Naive B cell (primary cell): Measurements from ENCODE around the gene PITPNC1. TPM values are rescaled to one million over a fixed set of nuclear protein-coding genes. Genes with fewer than 3 reads are reported as not detected.
A peak's percentile ranks its signal among the peaks of the same experiment; 100 is the strongest.

Source experiments
- ATAC-seq, 2 donors: fragments of 150-1000 bp; cut with Tn5 transposase; 2 replicates each; pipeline ENCODE4 v1.10.0; 2021; ENCODE audit warnings: low read depth in 2 of 2, mild to moderate bottlenecking in 2 of 2, moderate library complexity in 2 of 2
- DNase-seq: peaks from one replicate; pipeline ENCODE4 v3.0.0; 2022
- H3K27ac Mint-ChIP-seq, 6 donors: one replicate each; pipeline ENCODE4 v1.8.0; 2020 to 2022; ENCODE audit warnings: mild to moderate bottlenecking in 6 of 6, mixed read lengths in 6 of 6, moderate library complexity in 5 of 6, inconsistent platforms in 2 of 6
- H3K27me3 Mint-ChIP-seq, 3 donors: one replicate each; pipeline ENCODE4 v1.8.0; 2021 to 2022; ENCODE audit warnings: mixed read lengths in 3 of 3, mild to moderate bottlenecking in 1 of 3
- H3K36me3 Mint-ChIP-seq, 2 donors: one replicate each; pipeline ENCODE4 v1.8.0; 2020 to 2022; ENCODE audit warnings: mixed read lengths in 2 of 2, inconsistent platforms in 1 of 2, mild to moderate bottlenecking in 1 of 2
- H3K4me1 Mint-ChIP-seq, 3 donors: one replicate each; pipeline ENCODE4 v1.8.0; 2020 to 2022; ENCODE audit warnings: mixed read lengths in 3 of 3, inconsistent platforms in 1 of 3, mild to moderate bottlenecking in 1 of 3, moderate library complexity in 1 of 3
- H3K4me3 Mint-ChIP-seq, 8 donors: one replicate each; pipeline ENCODE4 v1.8.0; 2020 to 2022; ENCODE audit warnings: mild to moderate bottlenecking in 8 of 8, mixed read lengths in 8 of 8, moderate library complexity in 8 of 8, inconsistent platforms in 2 of 8
- H3K9me3 Mint-ChIP-seq, 7 donors: one replicate each; pipeline ENCODE4 v1.8.0; 2020 to 2022; ENCODE audit warnings: mixed read lengths in 7 of 7, mild to moderate bottlenecking in 5 of 7, inconsistent platforms in 2 of 7, moderate library complexity in 1 of 7
- polyA plus RNA-seq, 6 donors: library from polyadenylated mRNA; unstranded; fragments of 300-500 nt; fragmentation: Illumina TruSeq; gene quantifications; one replicate each; pipeline ENCODE4 v1.2.3, GENCODE V29; 2021; ENCODE audit warnings: low read depth in 6 of 6

Gene PITPNC1
- polyA plus RNA-seq, 6 donors from 2014 or later = 7.2 to 14.5 (median 12.3) TPM

- no peak for DNase-seq
- H3K4me3 Mint-ChIP-seq = no peak overlapping the region
These were observed 58.0 kb downstream of the PITPNC1 start for GRCh38 chr17:67435122-67435521.

GRCh38 chr17:67435786-67436185 lies 58.7 kb downstream of the PITPNC1 start:
- H3K27me3 Mint-ChIP-seq = no peaks in the 10 kb centered on the region
- DNase-seq = no peak
- no peaks in the 10 kb centered on the region for H3K36me3 Mint-ChIP-seq
- H3K27ac Mint-ChIP-seq = no peak overlapping the region
- H3K4me3 Mint-ChIP-seq = no peak overlapping the region
- H3K9me3 Mint-ChIP-seq = no peaks in the 10 kb centered on the region
- peaks cover 6 to 19% (median 10%) of the 10 kb centered on the region in 3 donors for H3K4me1 Mint-ChIP-seq
- no peak for ATAC-seq

More at GRCh38 chr17:67435122-67435521, 58.0 kb downstream of the PITPNC1 start:
- Mint-ChIP-seq H3K27me3 (no peaks in the 10 kb centered on the region), H3K4me1 (peaks cover 6 to 19% (median 10%) of the 10 kb centered on the region in 3 donors), H3K27ac (no peak overlapping the region), H3K36me3 (no peaks in the 10 kb centered on the region), H3K9me3 (no peaks in the 10 kb centered on the region)
- no peak for ATAC-seq

- peak overlapping the region in 1 of 6 donors; percentile 22 for H3K27ac Mint-ChIP-seq
- DNase-seq (no peak), ATAC-seq (no peak)
- H3K36me3 Mint-ChIP-seq = no peaks in the 10 kb centered on the region
- no peak overlapping the region for H3K4me3 Mint-ChIP-seq
- H3K27me3 Mint-ChIP-seq = no peaks in the 10 kb centered on the region
- peaks cover 9 to 22% (median 10%) of the 10 kb centered on the region in 3 donors for H3K4me1 Mint-ChIP-seq
- H3K9me3 Mint-ChIP-seq = no peaks in the 10 kb centered on the region
These were observed 59.2 kb downstream of the PITPNC1 start for GRCh38 chr17:67436233-67436632.

GRCh38 chr17:67438667-67439066 lies 61.6 kb downstream of the PITPNC1 start:
- H3K27ac Mint-ChIP-seq = peak overlapping the region in 2 of 6 donors; percentile 16 to 21
- no peak for ATAC-seq
- no peaks in the 10 kb centered on the region for H3K27me3 Mint-ChIP-seq
- no peaks in the 10 kb centered on the region for H3K9me3 Mint-ChIP-seq
- DNase-seq = no peak
- H3K4me1 Mint-ChIP-seq = peaks cover 10 to 12% (median 11%) of the 10 kb centered on the region in 3 donors
- no peaks in the 10 kb centered on the region for H3K36me3 Mint-ChIP-seq
- H3K4me3 Mint-ChIP-seq = no peak overlapping the region

- H3K9me3 Mint-ChIP-seq = no peaks in the 10 kb centered on the region
- H3K27me3 Mint-ChIP-seq = no peaks in the 10 kb centered on the region
- no peak overlapping the region for H3K4me3 Mint-ChIP-seq
- ATAC-seq = no peak
- no peak overlapping the region for H3K27ac Mint-ChIP-seq
- no peak for DNase-seq
- no peaks in the 10 kb centered on the region for H3K36me3 Mint-ChIP-seq
- peaks cover 6 to 7% (median 7%) of the 10 kb centered on the region in 3 donors for H3K4me1 Mint-ChIP-seq
These were observed 62.2 kb downstream of the PITPNC1 start for GRCh38 chr17:67439269-67439668.

GRCh38 chr17:67440277-67441051 lies 63.4 kb downstream of the PITPNC1 start:
- DNase-seq (no peak), ATAC-seq (no peak)
- no peaks in the 10 kb centered on the region for H3K36me3 Mint-ChIP-seq
- H3K4me3 Mint-ChIP-seq = no peak overlapping the region
- peaks cover 3 to 7% (median 6%) of the 10 kb centered on the region in 3 donors for H3K4me1 Mint-ChIP-seq
- no peaks in the 10 kb centered on the region for H3K27me3 Mint-ChIP-seq
- no peaks in the 10 kb centered on the region for H3K9me3 Mint-ChIP-seq
- H3K27ac Mint-ChIP-seq = no peak overlapping the region

- ATAC-seq (no peak), DNase-seq (no peak)
- Mint-ChIP-seq H3K27me3 (no peaks in the 10 kb centered on the region), H3K4me3 (no peak overlapping the region), H3K4me1 (peaks cover 3 to 7% (median 6%) of the 10 kb centered on the region in 3 donors), H3K36me3 (no peaks in the 10 kb centered on the region), H3K9me3 (no peaks in the 10 kb centered on the region), H3K27ac (peak overlapping the region in 2 of 6 donors; percentile 1 to 22)
These were observed 64.2 kb downstream of the PITPNC1 start for GRCh38 chr17:67441052-67441895.

- Mint-ChIP-seq H3K27me3 (no peaks in the 10 kb centered on the region), H3K4me1 (peaks cover 3 to 7% (median 6%) of the 10 kb centered on the region in 3 donors), H3K27ac (no peak overlapping the region), H3K4me3 (no peak overlapping the region), H3K36me3 (no peaks in the 10 kb centered on the region), H3K9me3 (no peaks in the 10 kb centered on the region)
- DNase-seq (no peak), ATAC-seq (no peak)
These were observed 64.8 kb downstream of the PITPNC1 start for GRCh38 chr17:67441896-67442219.

- no peaks in the 10 kb centered on the region for H3K27me3 Mint-ChIP-seq
- no peaks in the 10 kb centered on the region for H3K9me3 Mint-ChIP-seq
- no peak for ATAC-seq
- no peak for DNase-seq
- H3K4me3 Mint-ChIP-seq = no peak overlapping the region
- peaks cover 6 to 9% (median 7%) of the 10 kb centered on the region in 3 donors for H3K4me1 Mint-ChIP-seq
- H3K36me3 Mint-ChIP-seq = no peaks in the 10 kb centered on the region
- H3K27ac Mint-ChIP-seq = peak overlapping the region in 2 of 6 donors; percentile 24 to 43
These were observed 65.9 kb downstream of the PITPNC1 start for GRCh38 chr17:67442787-67443624.

- H3K4me3 Mint-ChIP-seq = no peak overlapping the region
- H3K27ac Mint-ChIP-seq = no peak overlapping the region
- DNase-seq (no peak), ATAC-seq (no peak)
- no peaks in the 10 kb centered on the region for H3K36me3 Mint-ChIP-seq
- H3K27me3 Mint-ChIP-seq = no peaks in the 10 kb centered on the region
- H3K9me3 Mint-ChIP-seq = no peaks in the 10 kb centered on the region
- peaks cover 15 to 18% (median 15%) of the 10 kb centered on the region in 3 donors for H3K4me1 Mint-ChIP-seq
These were observed 67.0 kb downstream of the PITPNC1 start for GRCh38 chr17:67443931-67444595.

GRCh38 chr17:67448449-67448848 lies 71.4 kb downstream of the PITPNC1 start:
- DNase-seq (no peak), ATAC-seq (no peak)
- H3K36me3 Mint-ChIP-seq = no peaks in the 10 kb centered on the region
- H3K4me3 Mint-ChIP-seq = no peak overlapping the region
- H3K9me3 Mint-ChIP-seq = no peaks in the 10 kb centered on the region
- H3K27me3 Mint-ChIP-seq = no peaks in the 10 kb centered on the region
- peak overlapping the region in 2 of 6 donors; percentile 61 to 84 for H3K27ac Mint-ChIP-seq
- peaks cover 14 to 25% (median 18%) of the 10 kb centered on the region in 3 donors for H3K4me1 Mint-ChIP-seq

GRCh38 chr17:67449065-67449464 lies 72.0 kb downstream of the PITPNC1 start:
- no peak for ATAC-seq
- no peaks in the 10 kb centered on the region for H3K36me3 Mint-ChIP-seq
- H3K27me3 Mint-ChIP-seq = no peaks in the 10 kb centered on the region
- no peaks in the 10 kb centered on the region for H3K9me3 Mint-ChIP-seq
- H3K4me1 Mint-ChIP-seq = peaks cover 14 to 25% (median 18%) of the 10 kb centered on the region in 3 donors
- H3K27ac Mint-ChIP-seq = peak overlapping the region in 1 of 6 donors; percentile 61
- DNase-seq = no peak
- no peak overlapping the region for H3K4me3 Mint-ChIP-seq
